HG03432 (cell line): ENCODE results near the gene PRKAR1A.
"Not testable (repeated sequence)": the region's sequence is repeated elsewhere in the genome, so short reads cannot be mapped to it uniquely, and the experiment has no call there.

Experiments
- ATAC-seq: cut with Tn5 transposase; IDR thresholded peaks from one replicate; pipeline ENCODE4 v1.9.1; 2021; ENCODE audit warnings: mild to moderate bottlenecking, moderate library complexity; ENCODE audit not compliant: unreplicated experiment

PRKAR1A gene

GRCh38 chr17:68512247-68512959, at the start of gene PRKAR1A:
PRKAR1A (plus strand) TSS chr17:68512430; CDS start chr17:68515400, 2,970 bp downstream.
- ATAC-seq = peak; percentile 91

DNA sequence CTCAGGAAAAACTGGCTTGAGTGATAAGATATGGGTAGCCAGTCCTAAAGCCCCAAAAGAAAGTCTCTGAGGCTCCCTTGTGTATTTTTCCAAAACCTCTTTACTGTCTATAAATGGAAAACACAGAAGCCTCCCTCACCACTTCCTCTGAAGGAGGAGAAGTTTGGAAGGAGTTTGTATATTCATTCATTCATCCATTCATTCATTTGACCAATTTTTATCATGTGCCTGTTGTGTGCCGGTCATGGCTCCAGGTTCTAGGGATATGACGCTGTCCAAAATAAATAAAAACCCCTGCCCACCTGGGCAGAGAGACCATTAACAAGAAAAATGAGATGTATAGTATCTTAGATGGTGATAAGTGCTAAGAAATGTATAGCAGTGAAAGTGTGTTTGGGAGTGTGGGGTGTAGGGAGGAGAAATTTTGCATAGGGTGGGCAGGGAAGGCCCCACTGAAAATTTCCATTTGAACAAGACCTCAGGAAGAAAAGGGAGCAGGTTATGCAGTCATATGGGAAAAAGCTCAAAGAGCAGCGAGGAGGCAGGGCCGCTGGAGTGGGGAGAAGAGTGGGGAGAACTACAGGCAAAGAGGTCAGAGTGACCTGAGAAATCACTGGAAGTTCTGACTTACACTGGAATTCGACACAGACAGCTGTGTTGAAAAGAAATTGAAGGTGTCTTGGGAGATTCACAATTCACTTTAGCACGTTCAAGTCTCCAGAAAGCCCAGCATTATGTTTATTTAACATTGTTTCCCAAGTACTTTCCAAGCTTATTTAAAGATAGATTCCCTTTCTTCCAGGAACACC, 48.8 kb upstream of the PRKAR1A start:
- ATAC-seq = no peak

DNA sequence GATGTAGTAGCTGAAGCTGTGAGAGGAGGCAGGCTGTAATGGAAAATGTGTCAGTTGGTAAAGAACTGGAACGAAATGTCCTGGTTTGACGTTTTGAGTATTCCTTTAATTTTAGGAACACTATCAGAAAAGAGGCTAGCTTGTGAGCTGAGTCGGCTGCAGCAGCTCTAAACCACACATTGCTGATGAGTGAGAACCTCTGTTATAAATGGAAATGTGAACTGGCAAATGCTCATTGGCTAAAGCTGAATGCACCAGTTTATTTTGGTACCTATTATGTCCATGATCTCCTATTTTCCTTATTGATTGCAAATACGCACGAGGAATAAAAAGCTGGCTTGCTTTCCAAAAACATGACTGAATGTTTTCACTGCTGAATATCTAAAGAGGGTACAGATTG, 43.9 kb upstream of the PRKAR1A start:
- no peak for ATAC-seq

DNA sequence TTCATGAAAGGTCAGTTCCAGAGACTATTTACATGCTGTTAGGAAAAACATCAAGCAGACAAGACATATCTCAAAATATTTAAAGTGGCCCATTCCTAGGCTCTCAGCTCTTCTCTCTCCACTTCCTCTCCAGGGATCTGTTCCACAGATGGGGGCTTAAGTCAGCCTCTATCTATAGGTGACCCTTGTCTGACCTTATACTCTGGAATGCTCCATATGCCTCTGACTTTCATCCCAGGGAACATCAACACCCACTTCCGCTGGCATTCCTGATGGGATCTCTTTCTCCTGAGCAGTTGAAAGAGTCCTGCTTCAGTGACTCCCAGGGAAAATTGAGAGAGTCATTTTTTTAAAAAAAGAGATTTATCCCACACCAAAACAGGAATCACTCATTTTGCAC, 43.4 kb upstream of the PRKAR1A start:
- ATAC-seq = no peak

GRCh38 chr17:68470961-68471360, 41.3 kb upstream of the PRKAR1A start:
- no peak for ATAC-seq

DNA sequence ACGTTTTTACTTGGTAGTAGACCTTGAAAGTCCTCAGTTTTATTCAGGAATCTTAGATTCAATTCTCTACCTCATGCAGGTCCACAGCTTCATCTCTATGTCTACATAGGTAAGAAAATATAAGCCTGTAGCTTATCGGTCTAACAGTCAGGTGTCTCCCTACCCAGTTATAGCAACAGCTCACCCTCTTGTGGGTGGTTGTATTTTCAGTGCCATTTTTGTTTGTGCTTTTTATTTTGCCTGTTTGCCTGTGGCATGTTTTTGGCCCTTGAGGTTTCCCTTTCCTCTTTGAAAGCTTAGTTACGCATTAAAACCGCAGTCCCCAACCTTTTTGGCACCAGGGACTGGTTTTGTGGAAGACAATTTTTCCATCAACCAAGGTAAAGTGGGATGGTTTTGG, 31.3 kb upstream of the PRKAR1A start:
- ATAC-seq = no peak

GRCh38 chr17:68482576-68483041, 29.6 kb upstream of the PRKAR1A start:
- ATAC-seq = no peak

GRCh38 chr17:68484458-68484857, 27.8 kb upstream of the PRKAR1A start:
- ATAC-seq = no peak

DNA sequence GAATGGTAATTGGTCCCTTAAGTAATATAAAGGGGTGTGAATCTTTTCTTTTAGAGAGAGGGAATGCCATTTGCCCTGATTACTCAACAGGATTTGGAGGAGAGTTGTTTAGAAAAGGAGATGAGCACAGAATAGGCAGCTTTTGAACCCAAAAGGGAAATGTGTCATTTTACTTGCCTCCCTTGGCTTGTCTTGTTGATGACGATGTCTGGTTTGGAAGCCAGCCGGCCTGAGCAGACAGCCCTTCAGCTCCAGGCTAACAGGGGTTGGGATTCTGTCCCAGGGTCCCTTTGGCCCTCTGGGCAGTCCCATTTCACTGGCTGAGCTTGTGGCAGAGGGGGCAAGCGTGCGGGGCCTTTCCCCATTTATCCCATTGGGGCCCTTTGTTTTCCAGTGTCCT, 22.3 kb upstream of the PRKAR1A start:
- ATAC-seq = no peak

- no peak for ATAC-seq
Observed at GRCh38 chr17:68491381-68492231, 20.6 kb upstream of the PRKAR1A start.

DNA sequence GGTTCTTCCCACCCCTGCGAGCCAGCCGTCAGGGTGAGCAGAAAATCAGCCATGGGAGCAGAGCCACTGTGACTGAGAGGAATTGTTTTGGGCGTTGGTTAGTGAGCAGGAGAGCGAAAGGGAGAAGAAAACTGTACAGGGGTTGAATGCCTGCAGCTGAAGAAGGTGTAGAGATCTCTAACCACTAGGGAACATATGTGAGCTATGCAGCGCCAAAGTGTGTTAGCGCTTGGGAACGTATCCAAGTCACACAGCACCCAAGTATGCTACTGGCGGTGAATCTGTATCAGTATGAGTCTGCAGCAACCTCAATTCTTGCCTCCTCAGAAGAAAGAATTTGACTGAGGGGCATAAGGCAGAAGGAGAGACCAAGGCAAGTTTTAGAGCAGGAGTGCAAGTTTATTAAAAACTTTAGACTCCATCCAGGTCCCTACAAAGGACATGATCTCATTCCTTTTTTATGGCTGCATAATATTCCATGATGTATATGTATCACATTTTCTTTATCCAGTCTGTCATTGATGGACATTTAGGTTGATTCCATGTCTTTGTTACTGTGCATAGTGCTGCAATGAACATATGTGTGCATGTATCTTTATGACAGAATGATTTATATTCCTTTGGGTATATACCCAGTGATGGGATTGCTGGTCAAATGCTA, 19.7 kb upstream of the PRKAR1A start:
- ATAC-seq = not testable (repeated sequence)

- no peak for ATAC-seq
Observed at GRCh38 chr17:68495081-68495480, 17.1 kb upstream of the PRKAR1A start.

- ATAC-seq = peak; percentile 95
Observed at GRCh38 chr17:68497885-68498319, 14.3 kb upstream of the PRKAR1A start.

DNA sequence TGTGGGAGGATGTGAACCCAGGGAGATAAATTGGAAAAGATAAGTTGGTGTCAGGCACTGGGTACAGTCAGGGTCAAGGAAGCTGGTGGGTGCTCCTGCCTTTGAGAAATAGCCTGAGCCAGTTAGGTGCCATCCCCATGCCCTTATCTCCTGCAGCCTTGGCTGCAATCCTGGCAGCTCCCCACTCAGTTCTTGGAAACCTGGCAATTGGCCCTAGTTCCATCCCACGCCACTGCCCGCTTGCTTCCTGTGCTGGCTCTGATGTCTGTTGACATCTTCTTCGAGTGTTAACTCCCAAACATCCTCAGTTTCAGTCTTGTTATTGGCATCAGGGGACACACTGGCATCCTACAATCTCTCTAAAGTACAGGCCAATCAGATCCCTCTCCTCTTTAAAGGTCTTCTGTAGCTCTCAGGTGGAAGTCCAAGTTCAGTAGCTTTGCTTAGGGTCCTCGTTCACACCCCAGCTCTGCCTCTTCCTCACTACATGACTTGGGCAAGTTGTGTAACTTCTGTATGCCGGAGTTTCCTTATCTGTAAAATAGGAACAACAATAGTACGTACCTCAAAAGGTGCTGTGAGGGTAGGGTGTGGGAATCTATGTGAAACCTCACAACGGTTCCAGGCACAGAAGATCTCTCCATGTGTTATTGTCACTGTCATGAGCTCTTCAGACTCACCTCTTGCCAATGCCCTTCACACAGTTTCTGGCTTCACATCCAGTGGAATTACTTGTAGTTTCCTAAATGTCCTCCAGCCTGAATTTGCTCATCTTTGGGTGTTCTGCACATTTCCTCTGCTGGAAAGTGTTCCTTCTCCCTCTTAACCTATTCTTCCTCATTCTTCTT, 13.5 kb upstream of the PRKAR1A start:
- ATAC-seq = peak; percentile 33

DNA sequence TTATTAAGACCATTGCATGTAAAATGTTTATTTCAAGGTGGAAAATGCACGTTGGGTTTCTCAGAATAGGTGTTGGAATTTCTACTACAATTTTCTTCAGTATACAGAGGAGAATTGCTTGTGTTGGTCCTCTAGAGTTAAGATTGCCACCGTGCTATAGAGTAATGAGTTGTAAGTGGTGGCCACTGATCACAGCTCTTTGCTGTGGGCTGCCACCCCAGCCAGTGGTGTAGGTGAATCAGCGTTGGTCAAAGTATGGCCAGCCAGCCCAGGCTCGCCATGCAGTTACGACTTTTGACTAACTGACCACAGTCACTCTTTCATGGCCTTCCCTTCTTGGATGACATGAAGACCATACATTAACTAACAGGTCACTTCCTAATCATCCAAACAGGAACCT, 12.6 kb upstream of the PRKAR1A start:
- no peak for ATAC-seq

DNA sequence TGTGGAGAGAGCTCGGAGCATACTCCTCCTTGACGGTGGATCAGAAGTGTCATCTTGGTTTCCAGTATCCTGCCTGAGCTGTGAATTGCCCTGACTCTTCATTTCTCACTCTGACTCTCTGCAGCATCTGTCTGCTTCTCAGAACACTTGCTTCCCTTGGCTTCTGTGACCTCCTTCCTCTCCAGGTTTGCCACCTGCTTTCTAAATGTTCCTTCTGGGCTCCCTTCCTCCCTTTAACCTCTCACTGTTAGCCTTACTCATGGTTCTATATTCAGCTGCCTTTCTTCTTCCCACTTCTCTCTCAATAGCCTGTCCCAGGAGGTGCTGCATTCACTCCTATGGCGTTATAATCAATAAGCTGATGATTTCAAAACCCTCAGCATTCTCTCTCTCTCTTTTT, 11.2 kb upstream of the PRKAR1A start:
- ATAC-seq = no peak

DNA sequence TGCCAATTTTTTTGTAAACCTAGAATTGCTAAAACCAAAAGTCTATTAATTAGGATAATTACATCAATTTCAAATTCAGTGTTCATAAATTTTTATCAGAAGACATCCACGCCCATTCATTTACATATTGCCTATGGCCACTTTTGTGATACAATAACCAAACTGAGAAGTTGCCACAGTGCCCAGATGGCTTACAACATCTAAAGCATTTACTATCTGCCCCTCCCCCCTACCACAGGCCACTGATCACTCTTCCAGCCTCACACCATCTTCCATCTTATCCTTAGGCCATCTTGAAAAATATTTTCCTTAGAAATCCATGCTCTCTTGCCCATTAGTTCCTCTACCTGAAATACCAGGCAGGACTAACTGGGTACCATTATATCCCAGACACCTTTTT, 6.3 kb upstream of the PRKAR1A start:
- ATAC-seq = no peak

GRCh38 chr17:68507576-68507975, 4.7 kb upstream of the PRKAR1A start:
- ATAC-seq = no peak

DNA sequence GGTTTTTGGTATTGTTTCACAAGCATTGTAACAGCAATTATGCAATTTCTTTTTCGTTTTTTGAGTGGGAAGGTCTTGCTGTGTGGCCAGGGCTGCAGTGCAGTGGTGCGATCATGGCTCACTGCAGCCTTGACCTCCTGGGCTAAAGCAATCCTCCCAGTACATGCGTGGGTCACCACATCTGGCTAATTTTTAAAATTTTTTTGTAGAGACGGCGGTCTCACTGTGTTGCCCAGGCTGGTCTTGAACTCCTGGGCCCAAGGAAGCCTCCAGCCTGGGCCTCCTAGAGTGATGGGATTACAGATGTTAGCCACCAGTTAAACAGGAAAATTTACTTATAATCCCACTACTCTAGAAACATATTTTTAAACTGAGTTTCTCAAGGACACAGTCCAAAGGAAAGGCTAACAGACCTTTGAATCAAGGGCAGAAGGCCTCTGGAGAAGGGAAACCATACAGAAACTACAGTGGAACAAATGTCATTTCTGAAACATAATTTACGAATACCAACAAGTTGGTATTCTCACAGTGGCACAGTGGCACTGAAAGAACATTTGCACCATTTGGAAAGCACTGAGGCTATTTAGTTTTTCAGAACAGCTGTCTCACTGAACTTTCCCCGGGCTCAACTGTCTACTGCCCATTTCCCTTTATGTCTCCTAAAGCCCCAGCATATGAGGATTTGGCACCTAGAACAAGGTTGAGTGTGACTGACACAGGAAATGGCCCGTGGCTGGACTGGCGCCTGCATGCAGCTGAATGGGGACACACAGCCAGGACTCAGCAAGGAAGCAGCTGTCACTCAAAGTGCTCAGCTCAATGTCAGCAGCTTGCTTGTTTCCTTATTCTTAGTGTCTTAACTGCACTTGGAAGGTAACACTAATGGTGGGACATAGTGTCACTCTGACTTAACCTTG, 2.8 kb upstream of the PRKAR1A start:
- no peak for ATAC-seq
